Stimulated activated naive CD4-positive, alpha-beta T cell (primary cell): Measurements from ENCODE around the gene KDM4B.

ENCODE experiments used
- DNase-seq, 6 experiments: peaks; one replicate each; lab custom pipeline; 2025; lab: John Stamatoyannopoulos, UW

Gene KDM4B

DNA sequence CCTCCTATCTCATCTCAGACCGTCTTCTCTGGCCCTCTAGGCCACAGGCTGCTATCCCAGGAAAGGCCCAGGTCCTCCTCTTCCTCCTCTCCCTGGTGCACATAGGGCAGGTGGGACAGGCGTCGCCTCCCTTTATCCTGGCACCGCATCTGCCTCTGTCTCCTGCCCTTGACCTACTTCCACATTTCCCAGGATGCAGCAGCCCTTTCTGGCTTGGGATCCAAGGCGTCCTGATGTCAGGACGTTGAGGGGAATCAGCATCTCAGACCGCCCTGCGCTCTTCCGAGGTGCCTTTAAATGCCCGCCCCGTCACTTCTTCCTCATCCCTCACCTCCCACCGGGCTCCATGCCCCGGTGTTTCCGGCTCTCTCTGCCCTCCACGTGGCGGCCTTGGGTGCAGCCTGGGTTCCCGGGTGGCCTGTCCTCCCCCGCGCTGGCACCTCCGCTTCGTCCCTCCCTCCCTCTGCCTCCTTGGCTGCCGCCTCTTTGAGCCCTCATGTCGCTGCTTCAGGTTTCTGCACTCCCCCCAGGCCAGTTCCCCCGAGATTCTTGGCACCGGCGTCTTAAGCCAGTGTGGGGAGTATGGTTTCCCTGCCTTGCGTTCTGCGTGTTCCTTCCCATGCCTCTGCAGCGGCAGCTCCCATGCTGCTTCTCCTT is 66.3 kb downstream of the KDM4B start:
- DNase-seq: no peak

DNA sequence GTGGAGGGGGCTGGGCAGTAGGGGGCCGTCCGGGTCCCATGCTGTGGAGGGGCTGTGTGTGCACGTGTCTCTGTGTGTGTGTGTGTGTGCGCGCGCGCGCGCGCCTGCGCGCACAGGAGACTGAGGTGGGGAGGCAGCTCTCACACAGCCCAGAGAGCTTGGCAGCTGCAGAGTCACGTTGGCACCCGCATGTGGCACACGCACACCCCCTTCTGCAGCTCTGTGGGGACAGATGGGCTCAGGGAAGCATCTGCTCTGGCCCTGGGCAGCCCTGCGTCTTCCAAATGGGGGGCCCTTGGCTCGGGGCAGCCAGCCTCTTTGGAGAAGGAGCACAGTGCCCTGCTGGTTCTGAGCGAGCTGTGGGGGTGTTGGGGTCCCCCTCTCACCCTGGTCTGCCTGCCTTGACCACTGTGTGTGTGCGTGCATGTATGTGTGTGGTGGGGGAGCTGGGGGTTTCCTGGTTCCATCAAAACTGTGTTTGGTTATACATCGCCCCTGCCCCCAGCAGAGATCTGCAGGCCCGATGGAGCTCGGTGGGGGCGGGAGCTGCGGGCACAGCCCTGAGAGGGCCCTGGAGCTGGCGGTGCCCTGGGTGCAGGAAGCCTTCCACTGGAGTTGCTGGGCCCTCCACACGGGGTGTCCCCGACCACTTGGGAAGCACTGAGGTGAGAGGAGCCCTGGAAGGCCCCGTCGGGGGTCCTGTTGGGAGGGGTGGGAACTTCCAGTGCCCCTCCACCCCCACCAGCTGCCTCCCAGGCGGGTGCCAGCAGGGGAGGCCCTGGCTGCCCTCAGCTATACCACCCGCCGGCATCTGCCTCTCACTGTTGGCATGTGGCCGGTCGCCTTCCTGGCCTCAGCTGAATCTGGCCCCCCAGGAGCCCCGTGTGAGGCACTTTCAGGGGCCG is 67.1 kb downstream of the KDM4B start:
- DNase-seq: no peak

DNA sequence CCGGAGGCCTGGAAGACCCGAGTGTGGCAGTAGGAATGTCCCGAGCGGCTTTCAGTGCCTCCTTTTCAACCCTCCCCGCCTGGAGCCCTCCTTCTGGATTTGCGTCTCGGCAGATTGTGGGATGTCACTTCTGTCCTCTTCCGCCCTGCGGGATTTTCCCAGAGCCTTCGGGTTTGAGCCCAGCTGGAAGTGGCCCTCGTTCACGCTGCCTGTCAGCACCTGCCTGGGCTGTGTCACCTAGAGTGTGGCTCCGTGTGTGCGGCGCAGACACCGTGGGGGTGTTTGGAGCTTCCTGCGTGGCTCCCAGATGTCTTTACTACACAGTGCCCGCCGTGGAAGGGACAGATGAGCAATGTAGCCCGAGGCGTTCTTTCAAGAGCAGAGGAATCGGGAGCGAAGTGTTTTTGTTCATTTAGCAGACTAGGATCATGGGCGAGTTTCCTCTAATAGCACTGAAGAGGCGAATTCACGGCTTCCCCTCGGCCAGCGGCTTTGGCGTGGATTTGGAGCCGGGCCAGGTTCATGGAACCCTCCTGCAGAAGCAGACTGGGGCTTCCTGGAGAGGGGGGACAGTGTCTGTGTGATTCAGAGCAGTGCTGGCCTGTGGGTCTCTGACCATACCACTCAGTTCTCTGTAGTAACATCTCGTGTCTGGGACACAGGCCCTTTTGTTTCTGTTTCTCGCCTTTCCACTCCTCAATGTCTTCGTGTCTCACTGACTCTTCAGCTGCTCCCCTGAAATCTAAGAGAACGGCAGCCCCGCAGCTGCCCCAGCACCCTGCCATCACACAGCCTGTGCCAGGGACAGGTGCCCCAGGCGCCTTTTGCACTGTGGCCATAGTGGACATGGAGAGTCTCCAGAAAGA is 68.0 kb downstream of the KDM4B start:
- DNase-seq: no peak

DNA sequence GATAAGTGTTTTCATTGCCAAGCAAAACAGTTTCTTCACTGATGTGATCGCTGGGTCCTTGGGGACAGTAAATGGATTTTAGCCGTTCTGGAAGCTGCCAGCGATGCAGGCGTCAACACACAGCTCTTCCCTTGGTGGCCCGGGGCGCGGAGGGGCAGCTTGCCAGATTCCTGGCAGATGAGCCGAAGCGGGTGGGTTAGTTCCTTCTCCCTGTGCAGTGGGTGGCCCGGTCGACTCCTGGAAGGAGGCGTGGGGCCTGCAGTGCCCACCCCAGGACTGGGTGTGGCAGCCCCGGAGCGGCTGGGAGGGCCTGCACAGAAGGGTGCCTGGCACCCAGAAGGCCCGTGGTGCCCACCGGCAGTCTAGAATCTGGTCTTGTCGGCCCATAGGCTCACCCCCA is 69.0 kb downstream of the KDM4B start:
- no peak for DNase-seq

DNA sequence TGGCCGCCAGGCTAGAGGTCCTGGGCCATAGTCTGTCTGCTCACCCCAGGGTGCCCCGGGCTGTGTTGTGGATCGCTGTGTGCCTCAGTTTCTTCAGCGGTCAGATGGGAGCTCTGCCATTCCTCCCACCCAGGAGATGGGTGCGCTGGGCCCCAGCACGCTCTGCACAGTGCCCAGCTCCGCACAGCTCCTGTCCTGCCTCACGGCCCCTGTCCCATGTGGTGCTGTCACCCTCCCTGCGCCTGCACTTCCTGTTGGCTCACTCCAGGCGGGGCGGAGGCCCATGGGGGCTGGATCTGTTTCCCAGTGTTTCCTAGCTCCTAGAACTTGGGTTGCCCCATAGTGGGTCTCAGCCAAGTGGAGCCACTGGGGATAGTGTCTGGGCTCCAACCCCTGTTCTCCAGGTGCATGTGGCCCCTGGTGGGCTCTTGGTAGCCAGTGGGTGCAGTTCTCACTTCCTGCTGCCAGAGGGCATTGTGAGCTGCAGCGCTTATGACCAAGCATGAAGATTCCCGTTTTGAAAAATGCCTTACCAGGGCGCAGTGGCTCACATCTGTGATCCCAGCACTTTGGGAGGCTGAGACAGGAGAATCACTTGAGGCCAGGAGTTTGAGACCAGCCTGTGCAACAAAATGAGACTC is 69.8 kb downstream of the KDM4B start:
- no peak for DNase-seq

DNA sequence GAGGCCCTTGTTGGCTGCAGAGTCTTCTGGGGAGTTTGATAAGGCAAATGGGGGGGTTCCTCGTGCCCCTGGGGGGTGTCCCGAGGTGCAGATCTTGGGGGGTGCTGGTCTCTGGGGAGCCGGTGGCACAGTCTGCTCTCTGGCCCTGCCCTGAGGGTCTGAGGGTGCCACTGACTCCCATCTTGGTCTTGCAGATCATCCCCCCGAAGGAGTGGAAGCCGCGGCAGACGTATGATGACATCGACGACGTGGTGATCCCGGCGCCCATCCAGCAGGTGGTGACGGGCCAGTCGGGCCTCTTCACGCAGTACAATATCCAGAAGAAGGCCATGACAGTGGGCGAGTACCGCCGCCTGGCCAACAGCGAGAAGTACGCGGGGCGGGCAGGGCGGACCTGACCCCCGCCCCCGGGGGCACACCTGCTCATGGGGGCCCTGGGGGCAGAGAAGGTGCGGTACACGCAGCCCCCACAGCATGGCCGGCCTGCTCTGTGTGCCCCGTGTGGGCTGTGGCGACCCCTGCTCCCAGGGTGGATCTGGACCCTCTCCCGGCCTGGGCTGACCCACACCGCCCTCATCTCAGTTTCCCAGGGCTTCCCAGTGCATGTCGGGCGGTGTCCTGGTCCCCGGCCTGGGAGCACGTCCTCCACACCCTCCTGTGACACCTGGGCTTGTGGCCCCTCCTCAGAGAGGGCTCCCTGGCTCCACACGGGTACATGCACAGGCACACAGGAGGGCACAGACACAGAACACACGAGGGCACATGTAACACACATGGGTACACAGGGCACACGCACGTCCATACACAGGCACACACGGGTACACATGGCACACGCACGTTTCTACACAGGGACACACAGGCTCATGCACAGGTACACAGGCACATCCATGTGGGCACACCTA is 71.0 kb downstream of the KDM4B start:
- no peak for DNase-seq

DNA sequence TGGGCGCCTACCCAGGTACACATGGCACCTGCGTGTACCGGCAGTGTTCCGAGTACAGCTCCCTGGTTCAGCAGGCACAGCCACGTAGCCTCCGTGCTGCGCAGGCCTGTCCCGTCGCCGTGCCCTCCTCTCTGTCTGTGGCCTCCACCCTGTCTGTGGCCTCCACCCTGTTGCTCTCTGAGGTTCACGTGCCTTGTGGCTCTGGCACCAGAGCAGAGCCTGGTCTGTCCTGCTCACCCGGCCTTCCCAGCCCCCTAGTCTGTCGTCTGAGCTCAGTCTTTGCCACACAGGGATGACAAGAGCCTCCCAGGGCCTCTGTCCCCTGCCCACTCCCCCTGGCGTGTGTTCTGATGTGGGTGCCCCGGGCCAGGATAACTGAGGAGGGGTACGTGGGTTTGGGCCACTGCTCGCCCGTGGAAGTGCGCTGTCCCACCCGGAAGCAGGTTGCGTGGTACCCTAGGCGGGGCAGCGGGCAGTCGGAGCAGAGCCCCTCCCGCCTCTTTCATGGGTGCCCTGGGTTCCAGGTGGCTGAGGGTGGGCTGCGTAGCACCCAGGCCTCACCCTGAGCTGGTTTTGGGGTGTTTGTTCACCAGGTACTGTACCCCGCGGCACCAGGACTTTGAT is 71.7 kb downstream of the KDM4B start:
- DNase-seq: no peak

DNA sequence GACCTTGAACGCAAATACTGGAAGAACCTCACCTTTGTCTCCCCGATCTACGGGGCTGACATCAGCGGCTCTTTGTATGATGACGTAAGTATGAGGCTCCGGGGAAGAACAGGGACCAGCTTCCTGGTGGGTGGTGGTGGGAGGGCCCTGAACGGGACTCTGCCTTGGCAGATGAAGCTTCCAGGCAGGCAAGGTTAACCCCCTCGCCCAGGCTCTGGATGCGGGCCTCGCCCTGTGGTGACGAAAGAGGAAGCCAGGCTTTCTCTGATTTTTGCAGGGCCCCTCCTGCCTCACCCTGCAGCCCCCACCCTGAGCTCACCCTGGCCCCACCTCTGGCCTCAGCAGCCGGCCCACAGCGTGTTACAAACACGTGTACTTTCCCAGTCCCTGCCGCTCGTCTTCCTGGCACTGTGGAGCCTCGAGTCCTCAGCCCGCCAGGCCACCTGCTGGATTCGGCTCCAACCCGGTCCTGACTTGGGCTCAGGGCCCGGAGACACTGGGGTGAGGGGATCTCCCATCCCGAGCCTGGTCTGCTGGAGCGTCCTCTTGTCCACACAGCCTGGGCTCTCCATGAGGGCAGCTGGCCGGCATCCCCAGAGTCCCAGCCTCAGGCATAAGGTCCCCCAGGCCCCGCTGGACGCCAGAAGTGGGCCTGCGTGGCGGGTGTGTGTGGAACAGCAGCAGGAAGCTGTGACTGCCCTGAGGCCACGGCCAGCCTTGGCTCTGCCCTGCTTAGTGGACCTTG is 72.4 kb downstream of the KDM4B start:
- DNase-seq: no peak

DNA sequence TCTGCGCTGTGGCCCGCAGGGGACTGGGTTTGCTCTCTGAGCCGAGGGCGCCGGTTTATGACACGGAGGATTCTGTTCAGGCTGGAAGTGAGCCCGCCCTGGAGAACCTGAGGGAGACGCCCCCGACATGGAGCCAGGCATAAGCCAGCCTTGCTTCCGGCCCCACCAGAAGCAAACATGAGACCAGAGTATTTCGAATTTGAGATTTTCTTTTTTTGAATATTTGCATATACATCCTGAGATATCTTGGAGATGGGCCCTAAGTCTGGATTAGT is 72.9 kb downstream of the KDM4B start:
- no peak for DNase-seq

DNA sequence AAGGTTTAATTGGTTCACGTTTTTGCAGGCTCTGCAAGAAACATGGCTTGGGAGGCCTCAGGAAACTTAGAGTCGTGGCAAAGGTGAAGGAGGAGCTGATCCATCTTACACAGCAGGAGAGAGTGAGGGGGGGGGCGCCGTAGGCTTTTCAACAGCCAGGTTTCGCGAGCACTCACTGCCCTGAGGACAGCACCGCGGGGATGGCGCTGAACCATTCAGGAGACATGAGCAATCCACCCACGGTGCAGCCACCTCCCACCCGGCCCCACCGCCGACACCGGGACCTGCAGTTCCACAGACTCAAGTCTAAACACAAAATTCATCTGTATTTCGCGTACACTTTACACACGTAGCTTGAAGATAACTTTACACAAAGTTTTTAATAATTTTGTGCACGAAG is 73.6 kb downstream of the KDM4B start:
- DNase-seq: no peak

DNA sequence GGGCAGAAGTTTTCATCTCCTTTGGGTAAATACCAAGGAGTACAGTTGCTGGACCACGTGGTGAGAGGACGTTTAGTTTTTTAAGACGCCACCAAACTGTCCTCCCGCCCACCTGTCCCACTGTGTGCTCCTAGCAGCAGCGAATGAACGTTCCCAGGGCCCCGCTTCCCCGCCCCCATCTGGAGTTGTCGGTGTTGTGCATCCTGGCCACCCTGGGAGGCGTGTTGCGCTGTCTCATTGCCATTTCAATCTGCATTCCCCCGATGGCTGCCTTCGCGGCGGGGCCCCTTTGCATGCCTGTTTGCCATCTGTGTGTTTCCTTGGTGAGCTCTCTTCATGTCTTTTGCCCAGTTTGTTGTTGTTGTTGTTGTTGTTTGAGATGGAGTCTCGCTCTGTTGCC is 76.1 kb downstream of the KDM4B start:
- DNase-seq: no peak

DNA sequence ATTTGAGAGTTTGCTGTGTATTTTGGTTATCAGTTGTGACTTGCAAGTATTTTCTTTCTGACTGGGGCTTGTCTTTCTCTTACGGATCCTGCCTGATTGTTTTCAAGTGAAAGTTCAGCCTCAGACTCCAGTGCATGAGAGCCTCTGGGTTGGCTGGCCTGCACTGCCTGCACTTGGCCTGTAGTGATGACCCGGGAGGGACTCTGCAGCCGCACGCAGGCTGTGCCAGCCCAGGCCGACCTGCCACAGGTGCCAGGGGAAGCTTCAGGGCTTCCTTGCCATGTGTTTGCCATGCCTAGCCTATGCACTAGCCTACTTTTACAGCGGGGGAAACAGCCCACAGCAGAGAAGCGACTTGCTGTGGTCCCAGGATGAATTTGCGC is 77.0 kb downstream of the KDM4B start:
- no peak for DNase-seq

DNA sequence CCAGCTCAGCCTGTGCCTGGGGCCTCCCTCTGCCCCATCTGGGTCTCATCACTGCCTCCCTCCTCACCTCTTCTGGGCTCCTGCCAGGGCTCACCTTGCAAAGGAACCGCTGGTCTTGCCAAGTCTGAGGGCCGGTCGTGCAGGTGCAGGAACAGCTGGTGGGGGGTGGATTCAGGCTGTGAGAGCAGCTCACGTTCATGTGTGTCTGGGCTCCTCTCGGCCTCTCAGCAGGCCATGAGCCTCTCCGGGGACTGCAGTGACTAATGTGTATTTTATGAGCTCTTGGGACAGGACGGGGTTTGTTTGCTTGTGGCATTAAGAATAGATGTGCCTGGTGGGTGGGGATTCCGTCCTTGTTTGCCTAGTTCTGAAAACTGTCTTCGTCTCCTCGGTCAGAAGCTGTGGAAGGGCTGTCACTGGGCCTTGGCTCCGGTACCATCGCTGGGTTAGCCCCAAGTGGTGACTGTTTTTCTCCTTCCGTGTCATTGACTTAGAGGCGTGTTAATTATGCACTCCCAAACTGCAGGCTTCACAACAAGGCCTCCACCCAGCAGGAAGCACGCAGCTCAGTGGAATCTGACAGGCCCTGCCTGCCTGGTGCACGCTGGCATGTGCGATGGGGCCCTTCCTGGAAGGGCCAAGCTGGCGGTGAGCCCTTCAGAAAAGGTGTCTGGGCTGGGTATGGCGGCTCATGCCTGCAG is 77.6 kb downstream of the KDM4B start:
- DNase-seq: no peak

DNA sequence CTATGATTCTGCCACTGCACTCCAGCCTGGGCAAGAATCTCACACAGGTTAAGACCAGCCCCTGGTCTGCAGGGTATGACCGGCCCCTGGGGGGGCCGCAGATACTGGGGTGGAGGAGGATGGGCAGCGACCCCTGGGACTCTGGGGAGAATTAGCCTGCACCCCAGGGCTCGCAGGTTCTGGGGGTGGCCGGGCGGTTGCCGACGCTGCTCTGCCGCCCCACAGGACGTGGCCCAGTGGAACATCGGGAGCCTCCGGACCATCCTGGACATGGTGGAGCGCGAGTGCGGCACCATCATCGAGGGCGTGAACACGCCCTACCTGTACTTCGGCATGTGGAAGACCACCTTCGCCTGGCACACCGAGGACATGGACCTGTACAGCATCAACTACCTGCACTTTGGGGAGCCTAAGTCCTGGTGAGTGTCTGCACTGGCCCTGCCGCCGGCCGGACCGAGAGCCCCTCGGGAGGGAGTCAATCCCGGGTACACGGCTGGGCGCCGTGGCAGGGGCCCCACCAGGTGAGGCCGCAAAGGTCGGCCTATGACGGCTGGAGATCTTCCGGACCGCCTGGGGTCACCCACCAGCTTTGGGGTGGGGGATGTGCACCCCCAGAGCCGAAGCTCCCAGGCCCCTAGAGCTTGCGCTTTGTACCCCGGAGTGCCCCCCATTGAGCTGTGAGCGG is 78.5 kb downstream of the KDM4B start:
- DNase-seq: no peak

DNA sequence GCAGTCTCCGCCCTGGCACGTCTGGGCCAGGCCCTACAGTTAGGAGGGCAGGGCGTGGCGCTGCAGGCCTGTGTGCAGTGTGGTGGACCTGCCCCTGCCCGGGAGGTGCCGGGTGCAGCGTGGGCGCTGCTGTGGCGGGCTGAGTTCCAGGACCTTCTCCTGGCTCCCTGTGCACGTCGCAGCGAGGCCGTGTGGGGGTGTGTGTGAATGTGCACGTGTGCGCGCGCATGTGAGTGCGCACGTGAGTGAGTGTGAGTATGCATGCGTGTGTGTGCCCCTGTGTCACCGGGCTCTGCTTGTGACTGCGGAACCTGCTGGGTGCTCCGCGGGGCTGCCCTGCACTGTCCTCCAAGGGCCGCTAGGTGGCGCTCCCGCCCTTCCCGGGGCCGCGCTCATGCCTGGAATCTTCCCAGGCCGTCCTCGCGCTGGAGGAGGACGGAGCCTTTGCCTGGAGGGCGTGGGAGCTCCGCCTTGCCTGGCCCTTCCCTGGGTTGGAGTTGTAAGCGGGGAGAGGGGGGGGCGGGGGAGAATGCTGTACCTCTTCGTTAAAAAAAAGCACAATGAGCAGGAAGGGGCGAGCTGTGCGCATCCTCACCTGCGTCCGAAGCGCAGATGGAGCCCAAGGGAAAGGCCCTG is 79.3 kb downstream of the KDM4B start:
- DNase-seq: peak; percentile 8 to 53 (median 46)

DNA sequence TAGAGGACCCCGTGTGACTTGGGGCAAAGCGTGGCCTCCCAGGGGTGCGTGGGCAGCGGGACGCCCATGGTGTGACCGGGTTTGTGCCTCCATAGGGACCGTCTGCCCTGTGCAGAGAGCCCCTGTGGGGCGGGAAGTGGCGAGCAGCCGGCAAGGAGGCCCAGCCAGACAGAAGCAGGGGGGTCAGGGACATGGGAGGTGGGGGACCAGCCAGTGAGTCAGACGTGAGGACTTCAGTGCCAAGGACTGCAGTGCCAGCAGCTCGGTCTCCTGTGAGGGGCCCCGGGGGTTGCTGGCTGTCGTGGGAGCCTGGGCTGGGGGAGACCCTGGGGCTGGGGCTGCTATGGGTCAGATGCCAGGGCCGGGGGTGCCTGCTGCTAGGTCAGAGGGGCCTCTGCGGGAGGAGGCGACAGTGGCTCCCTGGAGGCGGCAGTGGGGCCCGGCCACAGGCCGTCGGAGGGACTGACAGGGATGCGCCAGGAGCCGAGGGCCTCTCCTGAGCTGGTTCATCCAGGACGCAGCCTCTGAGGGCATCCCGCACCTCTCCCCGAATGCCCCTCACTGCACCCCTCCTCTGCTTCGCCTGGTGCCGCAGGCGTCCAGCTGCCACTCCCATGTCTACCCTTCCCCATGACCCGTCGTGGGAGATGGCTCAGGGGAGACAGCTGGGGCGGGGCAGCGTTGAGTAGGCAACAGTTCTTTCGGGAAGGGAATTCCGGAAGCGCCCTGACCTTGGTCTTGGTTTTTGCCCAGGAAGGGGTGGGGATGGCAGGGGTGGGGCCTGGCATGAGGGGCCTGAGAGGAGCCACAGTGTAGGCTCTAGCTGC is 80.0 kb downstream of the KDM4B start:
- DNase-seq: no peak

DNA sequence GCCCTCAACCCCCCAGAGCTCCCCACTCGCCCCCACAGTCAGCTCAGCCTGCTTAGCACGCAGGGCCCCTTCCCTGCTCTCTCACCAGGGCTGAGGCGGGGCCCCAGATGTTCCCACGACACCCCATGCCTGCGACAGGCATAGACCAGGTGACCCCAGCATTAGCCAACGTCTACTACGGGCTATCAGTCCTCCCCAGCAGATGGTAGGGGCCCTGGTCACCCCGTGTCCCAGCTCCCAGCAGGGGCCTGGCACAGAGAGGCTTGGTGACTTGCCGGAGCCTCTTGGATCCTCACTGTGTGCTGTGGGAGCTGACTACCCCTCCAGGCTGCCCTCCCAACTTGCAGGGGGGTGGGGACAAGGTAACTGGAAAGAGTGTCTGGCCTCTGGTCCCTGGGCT is 80.6 kb downstream of the KDM4B start:
- DNase-seq: no peak
